ENCODE data around the gene UBC.
A peak's percentile ranks its signal among the peaks of the same experiment; 100 is the strongest.
"Not testable (repeated sequence)": the region's sequence is repeated elsewhere in the genome, so short reads cannot be mapped to it uniquely, and the experiment has no call there.

Gene UBC

GRCh38 chr12:124915239-124916236 is 1.1 kb upstream of the UBC start:
- DNase-seq (ENCODE audit: low spot score), result peak; percentile 70

- DNase-seq (ENCODE audit: low spot score), result peak; percentile 91
These were observed 717 bp downstream of the UBC start for GRCh38 chr12:124913474-124914391.

- not testable (repeated sequence) for DNase-seq (ENCODE audit: low spot score)
These were observed 1.7 kb downstream of the UBC start for GRCh38 chr12:124912529-124913287.

DNA sequence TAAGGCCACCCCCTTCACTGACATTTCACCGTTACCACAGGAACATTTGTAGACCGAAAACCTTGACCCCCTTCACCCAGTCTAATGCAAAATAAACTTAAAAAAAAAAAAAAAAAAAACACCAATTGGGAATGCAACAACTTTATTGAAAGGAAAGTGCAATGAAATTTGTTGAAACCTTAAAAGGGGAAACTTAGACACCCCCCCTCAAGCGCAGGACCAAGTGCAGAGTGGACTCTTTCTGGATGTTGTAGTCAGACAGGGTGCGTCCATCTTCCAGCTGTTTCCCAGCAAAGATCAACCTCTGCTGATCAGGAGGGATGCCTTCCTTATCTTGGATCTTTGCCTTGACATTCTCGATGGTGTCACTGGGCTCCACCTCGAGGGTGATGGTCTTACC is 2.9 kb downstream of the UBC start:
- not testable (repeated sequence) for DNase-seq (ENCODE audit: low spot score)

DNA sequence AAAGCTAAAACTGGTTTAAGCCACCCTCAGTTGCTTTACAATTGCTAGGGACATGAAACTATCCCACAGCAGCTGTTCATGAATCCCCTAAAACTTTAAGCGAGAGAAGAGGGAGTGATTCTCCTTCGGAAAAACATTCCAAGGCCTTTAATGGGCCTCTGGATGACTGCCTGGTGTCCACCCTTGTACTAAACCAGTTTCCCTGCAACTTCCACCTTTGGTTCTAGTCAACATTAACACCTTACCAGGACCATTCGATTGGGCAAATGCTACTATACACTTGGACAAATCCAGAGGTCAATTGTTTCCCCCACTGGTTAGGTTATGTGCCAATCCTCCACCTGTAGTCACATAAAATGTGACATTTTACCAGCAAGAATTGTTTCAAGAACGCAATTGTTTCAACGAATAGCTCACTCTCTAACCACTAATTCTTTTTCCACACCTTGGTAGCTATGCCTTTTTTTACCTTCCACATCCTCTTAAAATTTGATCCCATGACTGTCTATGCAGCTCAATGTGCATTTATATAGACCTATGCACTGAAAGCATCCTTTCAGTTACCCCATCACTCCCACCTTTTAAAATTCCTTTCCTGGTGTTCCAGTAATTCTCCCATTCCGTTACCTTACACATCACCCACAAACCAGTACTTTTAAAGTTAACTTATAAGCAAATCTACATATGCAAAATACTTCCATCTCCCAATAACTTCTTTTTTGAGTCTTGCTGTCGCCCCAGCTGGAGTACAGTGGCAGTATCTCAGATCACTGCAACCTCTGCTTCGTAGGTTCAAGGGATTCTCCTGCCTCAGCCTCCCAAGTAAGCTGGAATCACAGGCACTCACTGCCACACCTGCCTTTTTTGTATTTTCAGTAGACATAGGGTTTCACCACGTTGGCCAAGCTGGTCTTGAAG is 3.6 kb downstream of the UBC start:
- DNase-seq (ENCODE audit: low spot score), result peak; percentile 53

DNA sequence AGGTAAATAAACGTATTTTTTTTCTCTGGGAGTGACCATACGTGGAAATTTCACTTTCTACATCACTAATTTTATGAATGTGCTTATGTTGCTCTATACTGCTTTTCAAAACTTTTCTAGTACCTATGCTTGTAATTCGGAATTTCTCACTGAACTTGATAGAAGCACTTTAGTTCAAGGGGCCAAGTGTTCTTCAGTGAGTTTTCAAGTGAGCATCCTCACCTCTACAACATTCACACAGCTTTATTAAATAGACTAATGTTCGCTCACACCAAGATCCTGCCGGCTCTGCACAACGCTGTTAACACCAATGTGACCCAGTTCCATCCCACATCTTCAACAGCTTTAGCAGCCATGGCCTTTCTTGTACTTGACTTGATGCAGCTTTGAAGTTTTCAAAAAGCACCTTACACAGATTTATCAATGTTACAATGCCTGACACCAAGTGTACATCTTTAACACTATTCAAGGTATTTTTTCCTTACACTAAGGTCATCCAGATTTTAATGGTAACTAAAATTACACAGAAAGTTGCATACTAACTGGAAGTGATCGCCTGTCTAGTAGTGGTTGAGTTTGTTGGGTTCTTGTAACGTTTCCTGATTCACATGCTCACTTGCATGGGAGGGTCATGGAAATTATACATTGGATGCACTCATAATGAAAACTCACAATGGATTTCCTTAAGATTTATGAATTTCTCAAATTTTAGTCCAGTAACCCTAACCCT is 4.5 kb downstream of the UBC start:
- peak; percentile 57 for DNase-seq (ENCODE audit: low spot score)

- peak; percentile 95 for DNase-seq (ENCODE audit: low spot score)
These were observed 7.7 kb downstream of the UBC start for GRCh38 chr12:124906606-124907261.

- DNase-seq (ENCODE audit: low spot score), result peak; percentile 91
These were observed 9.9 kb downstream of the UBC start for GRCh38 chr12:124904306-124905098.

GRCh38 chr12:124902916-124903315 is 11.5 kb downstream of the UBC start:
- no peak for DNase-seq (ENCODE audit: low spot score)

DNA sequence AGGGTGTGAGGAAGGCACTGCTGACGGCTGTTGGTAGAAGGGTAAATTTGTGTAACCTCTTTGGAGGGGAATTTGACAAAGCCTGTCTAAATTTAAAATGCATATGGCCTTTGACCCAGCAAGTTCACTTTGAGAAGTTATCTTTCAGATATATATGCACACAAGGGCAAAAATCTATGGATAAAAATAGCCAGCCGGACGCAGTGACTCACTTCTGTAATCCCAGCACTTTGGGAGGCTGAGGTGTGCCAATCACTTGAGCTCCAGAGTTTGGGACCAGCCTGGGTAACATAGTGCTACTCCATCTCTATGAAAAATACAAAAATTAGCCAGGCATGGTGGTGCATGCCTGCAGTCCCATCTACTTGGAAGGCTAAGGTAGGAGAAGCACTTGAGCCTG is 13.4 kb downstream of the UBC start:
- no peak for DNase-seq (ENCODE audit: low spot score)

- DNase-seq (ENCODE audit: low spot score), result not testable (repeated sequence)
These were observed 14.1 kb downstream of the UBC start for GRCh38 chr12:124900345-124900795.

- no peak for DNase-seq (ENCODE audit: low spot score)
These were observed 15.5 kb downstream of the UBC start for GRCh38 chr12:124898923-124899294.

GRCh38 chr12:124898200-124898922 is 16.1 kb downstream of the UBC start:
- peak; percentile 81 for DNase-seq (ENCODE audit: low spot score)

- DNase-seq (ENCODE audit: low spot score), result no peak
These were observed 18.0 kb downstream of the UBC start for GRCh38 chr12:124896461-124896860.

DNA sequence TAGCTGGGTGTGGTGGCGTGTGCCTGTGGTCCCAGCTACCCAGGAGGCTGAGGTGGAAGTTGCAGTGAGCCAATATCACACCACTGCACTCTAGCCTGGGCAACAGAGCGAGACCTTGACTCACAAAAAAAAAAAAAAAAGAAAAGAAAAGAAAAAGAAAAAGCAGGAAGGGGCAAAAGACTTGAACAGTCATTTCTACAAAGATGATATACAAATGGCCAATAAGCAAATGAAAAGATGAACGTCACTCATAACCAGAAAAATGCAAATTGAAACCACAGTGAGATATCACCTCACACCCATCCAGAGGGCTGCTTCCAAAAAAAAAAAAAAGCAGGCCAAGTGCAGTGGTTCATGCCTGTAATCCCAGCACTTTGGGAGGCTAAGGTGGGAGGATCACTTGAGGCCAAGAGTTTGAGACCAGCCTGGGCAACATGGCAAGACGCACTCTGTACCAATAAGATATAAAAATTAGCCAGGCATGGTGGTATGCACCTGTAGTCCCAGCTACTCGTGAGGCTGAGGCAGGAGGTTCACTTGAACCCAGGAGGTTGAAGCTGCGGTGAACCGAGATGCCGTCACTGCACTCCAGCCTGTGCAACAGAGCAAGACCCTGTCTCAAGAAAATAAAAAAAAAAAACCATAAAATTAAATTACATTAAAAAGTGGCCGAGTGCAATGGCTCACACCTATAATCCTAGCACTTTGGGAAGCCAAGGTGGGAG is 20.5 kb downstream of the UBC start:
- no peak for DNase-seq (ENCODE audit: low spot score)

DNA sequence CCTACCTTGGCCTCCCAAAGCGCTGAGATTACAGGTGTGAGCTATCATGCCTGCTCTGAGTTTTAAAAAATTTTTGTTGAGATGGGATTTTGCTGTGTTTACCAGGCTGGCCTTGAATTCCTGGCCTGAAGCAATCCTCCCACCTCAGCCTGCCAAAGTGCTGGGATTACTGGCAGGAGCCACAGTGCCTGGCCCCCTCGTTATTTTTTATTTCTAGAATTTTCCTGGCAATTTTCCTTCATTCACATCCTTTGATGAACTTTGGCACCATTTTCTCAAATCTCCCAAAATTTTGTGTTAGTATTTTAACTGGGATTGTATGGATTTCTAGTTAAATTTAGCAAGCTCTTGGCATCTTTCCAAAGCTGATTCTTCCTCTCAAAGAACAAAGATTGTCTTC is 26.2 kb downstream of the UBC start:
- DNase-seq (ENCODE audit: low spot score), result no peak

- DNase-seq (ENCODE audit: low spot score), result not testable (repeated sequence)
These were observed 26.7 kb downstream of the UBC start for GRCh38 chr12:124887766-124888165.

Data from RKO (cell line).